ENCODE results near the gene ALB. TPM values are rescaled to one million over a fixed set of nuclear protein-coding genes. Genes with fewer than 3 reads are reported as not detected.
"Not testable (repeated sequence)": the region's sequence is repeated elsewhere in the genome, so short reads cannot be mapped to it uniquely, and the experiment has no call there.

ALB gene
- total RNA-seq, 1 donor from 2014 or later, result 0.63 TPM

GRCh38 chr4:73378887-73379286 is 25.2 kb upstream of the ALB start:
- Mint-ChIP-seq H3K27ac (no peak overlapping the region), H3K9me3 (no peaks in the 10 kb centered on the region), H3K4me1 (no peaks in the 10 kb centered on the region), H3K27me3 (ENCODE audit: low read depth) (no peaks in the 10 kb centered on the region), H3K36me3 (no peaks in the 10 kb centered on the region), H3K4me3 (no peak overlapping the region)
- no peak for DNase-seq (ENCODE audit: low spot score in 2 of 2, unreplicated experiment in 2 of 2)
- TF ChIP-seq, protein P1, sequence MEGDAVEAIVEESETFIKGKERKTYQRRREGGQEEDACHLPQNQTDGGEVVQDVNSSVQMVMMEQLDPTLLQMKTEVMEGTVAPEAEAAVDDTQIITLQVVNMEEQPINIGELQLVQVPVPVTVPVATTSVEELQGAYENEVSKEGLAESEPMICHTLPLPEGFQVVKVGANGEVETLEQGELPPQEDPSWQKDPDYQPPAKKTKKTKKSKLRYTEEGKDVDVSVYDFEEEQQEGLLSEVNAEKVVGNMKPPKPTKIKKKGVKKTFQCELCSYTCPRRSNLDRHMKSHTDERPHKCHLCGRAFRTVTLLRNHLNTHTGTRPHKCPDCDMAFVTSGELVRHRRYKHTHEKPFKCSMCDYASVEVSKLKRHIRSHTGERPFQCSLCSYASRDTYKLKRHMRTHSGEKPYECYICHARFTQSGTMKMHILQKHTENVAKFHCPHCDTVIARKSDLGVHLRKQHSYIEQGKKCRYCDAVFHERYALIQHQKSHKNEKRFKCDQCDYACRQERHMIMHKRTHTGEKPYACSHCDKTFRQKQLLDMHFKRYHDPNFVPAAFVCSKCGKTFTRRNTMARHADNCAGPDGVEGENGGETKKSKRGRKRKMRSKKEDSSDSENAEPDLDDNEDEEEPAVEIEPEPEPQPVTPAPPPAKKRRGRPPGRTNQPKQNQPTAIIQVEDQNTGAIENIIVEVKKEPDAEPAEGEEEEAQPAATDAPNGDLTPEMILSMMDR (IDR thresholded peaks at IDR 0.05; ENCODE audit: unreplicated experiment), result no peak

- no peaks in the 10 kb centered on the region for H3K27me3 Mint-ChIP-seq (ENCODE audit: low read depth)
- H3K36me3 Mint-ChIP-seq, result no peaks in the 10 kb centered on the region
- no peaks in the 10 kb centered on the region for H3K4me1 Mint-ChIP-seq
- no peak overlapping the region for H3K4me3 Mint-ChIP-seq
- H3K27ac Mint-ChIP-seq, result no peak overlapping the region
- no peak for DNase-seq (ENCODE audit: low spot score in 2 of 2, unreplicated experiment in 2 of 2)
- H3K9me3 Mint-ChIP-seq, result no peaks in the 10 kb centered on the region
- TF ChIP-seq, protein P1 (IDR thresholded peaks at IDR 0.05; ENCODE audit: unreplicated experiment), result no peak
Observed at GRCh38 chr4:73379946-73380345, 24.1 kb upstream of the ALB start.

DNA sequence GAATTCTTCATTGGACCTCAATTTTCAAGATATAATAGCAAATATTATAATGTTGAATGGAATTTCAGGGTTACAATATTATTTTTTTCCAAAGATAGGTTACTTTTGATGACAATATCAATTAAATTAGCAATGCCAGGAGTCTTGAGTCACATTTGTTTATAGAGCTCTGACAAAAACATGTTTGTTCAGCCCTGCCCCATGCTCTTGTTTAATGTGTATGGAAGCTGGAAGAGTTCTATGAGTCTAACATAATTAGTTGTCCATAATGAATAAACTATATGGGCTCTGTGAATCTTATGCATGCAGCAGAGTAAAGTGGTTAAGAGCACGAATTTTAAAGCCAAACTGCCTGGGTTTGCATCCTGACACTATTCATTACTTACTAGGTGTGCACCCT is 22.9 kb upstream of the ALB start:
- no peaks in the 10 kb centered on the region for H3K36me3 Mint-ChIP-seq
- no peaks in the 10 kb centered on the region for H3K4me1 Mint-ChIP-seq
- H3K4me3 Mint-ChIP-seq, result no peak overlapping the region
- no peaks in the 10 kb centered on the region for H3K27me3 Mint-ChIP-seq (ENCODE audit: low read depth)
- peaks cover 3% of the 10 kb centered on the region for H3K9me3 Mint-ChIP-seq
- H3K27ac Mint-ChIP-seq, result no peak overlapping the region
- no peak for DNase-seq (ENCODE audit: low spot score in 2 of 2, unreplicated experiment in 2 of 2)
- TF ChIP-seq, protein P1 (IDR thresholded peaks at IDR 0.05; ENCODE audit: unreplicated experiment), result no peak

DNA sequence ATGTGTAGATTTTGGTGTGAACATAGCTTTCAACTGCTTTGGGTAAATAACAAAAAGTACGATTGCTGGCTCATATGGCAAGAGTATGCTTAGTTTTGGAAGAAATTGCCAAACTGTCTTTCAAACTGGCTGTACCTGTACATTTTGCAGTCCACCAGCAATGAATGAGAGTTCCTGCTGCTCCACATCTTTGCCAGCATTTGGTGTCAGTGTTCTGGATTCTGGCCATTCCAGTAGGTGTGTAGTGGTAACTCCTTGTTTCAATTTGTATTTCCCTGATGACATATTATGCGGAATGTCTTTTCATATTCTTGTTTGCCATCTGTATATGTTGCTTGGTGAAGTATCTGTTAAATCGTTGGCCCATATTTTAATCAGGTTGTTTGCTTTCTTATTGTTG is 20.6 kb upstream of the ALB start:
- no peak for DNase-seq (ENCODE audit: low spot score in 2 of 2, unreplicated experiment in 2 of 2)
- TF ChIP-seq, protein P1 (IDR thresholded peaks at IDR 0.05; ENCODE audit: unreplicated experiment), result no peak
- no peak overlapping the region for H3K27ac Mint-ChIP-seq
- H3K9me3 Mint-ChIP-seq, result peaks cover 7% of the 10 kb centered on the region
- H3K36me3 Mint-ChIP-seq, result no peaks in the 10 kb centered on the region
- no peak overlapping the region for H3K4me3 Mint-ChIP-seq
- H3K27me3 Mint-ChIP-seq (ENCODE audit: low read depth), result no peaks in the 10 kb centered on the region
- H3K4me1 Mint-ChIP-seq, result no peaks in the 10 kb centered on the region

DNA sequence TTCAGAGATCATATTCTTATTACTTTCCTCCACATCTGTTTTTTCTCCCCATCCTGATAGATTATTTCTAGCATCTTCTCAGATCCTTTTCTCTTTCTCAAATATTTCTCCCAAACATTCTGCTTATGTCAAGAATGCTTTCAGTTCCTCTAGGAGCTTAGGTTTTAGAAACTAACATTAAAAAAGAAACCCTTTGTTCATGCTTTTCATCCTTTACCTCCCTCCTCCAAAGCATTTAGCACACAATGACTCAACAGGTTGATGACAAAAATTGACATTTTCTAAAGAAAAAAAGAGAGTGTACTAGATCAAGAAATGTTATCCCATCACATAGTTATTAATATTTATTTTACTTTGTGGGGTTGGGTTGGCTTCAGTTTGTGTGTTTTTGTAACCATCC is 16.5 kb upstream of the ALB start:
- no peak overlapping the region for H3K27ac Mint-ChIP-seq
- H3K9me3 Mint-ChIP-seq, result peaks cover 11% of the 10 kb centered on the region
- H3K4me1 Mint-ChIP-seq, result no peaks in the 10 kb centered on the region
- TF ChIP-seq, protein P1 (IDR thresholded peaks at IDR 0.05; ENCODE audit: unreplicated experiment), result no peak
- no peaks in the 10 kb centered on the region for H3K36me3 Mint-ChIP-seq
- H3K27me3 Mint-ChIP-seq (ENCODE audit: low read depth), result no peaks in the 10 kb centered on the region
- no peak overlapping the region for H3K4me3 Mint-ChIP-seq
- DNase-seq (ENCODE audit: low spot score in 2 of 2, unreplicated experiment in 2 of 2), result no peak

- Mint-ChIP-seq H3K27me3 (ENCODE audit: low read depth) (no peaks in the 10 kb centered on the region), H3K36me3 (no peaks in the 10 kb centered on the region), H3K4me3 (no peak overlapping the region), H3K9me3 (peaks cover 11% of the 10 kb centered on the region), H3K27ac (no peak overlapping the region), H3K4me1 (no peaks in the 10 kb centered on the region)
- no peak for DNase-seq (ENCODE audit: low spot score in 2 of 2, unreplicated experiment in 2 of 2)
- TF ChIP-seq, protein P1 (IDR thresholded peaks at IDR 0.05; ENCODE audit: unreplicated experiment), result no peak
Observed at GRCh38 chr4:73388887-73389286, 15.2 kb upstream of the ALB start.

GRCh38 chr4:73389663-73390062 is 14.4 kb upstream of the ALB start:
- DNase-seq (ENCODE audit: low spot score in 2 of 2, unreplicated experiment in 2 of 2); H3K4me1 Mint-ChIP-seq; H3K27ac Mint-ChIP-seq; H3K4me3 Mint-ChIP-seq; H3K36me3 Mint-ChIP-seq; H3K27me3 Mint-ChIP-seq (ENCODE audit: low read depth): not testable (repeated sequence)
- H3K9me3 Mint-ChIP-seq, result peaks cover 11% of the 10 kb centered on the region

Measured in mesothelial cell of epicardium (in vitro differentiated cells).